ENCODE measurements around the gene RIT2.

RIT2 gene

GRCh38 chr18:42780171-42780570 lies 335.3 kb downstream of the RIT2 start:
- no peak for TF ChIP-seq REST (IDR thresholded peaks at IDR 0.05; ENCODE audit: low read depth)
- no peak for TF ChIP-seq EGR1 (IDR thresholded peaks at IDR 0.05)
- TF ChIP-seq NFIC (IDR thresholded peaks at IDR 0.05) = no peak
- no peak for TF ChIP-seq CREB1 (IDR thresholded peaks at IDR 0.05; ENCODE audit: low read depth)
- TF ChIP-seq EP300 (IDR thresholded peaks at IDR 0.05; ENCODE audit: borderline replicate concordance) = no peak
- TF ChIP-seq USF1 (IDR thresholded peaks at IDR 0.05) = no peak
- TF ChIP-seq ZBTB7A (IDR thresholded peaks at IDR 0.05; ENCODE audit: low read depth) = no peak
- no peak for TF ChIP-seq MAX (IDR thresholded peaks at IDR 0.05)
- TF ChIP-seq CEBPB (IDR thresholded peaks at IDR 0.05) = no peak
- TF ChIP-seq YY1 (IDR thresholded peaks at IDR 0.05; ENCODE audit: low read depth) = no peak
- no peak for TF ChIP-seq FOXM1 (IDR thresholded peaks at IDR 0.05; ENCODE audit: borderline replicate concordance, low read depth)
- TF ChIP-seq RAD21 (IDR thresholded peaks at IDR 0.05; ENCODE audit: low read depth) = no peak

GRCh38 chr18:42778445-42779042 lies 336.9 kb downstream of the RIT2 start:
- no peak for TF ChIP-seq FOXM1 (IDR thresholded peaks at IDR 0.05; ENCODE audit: borderline replicate concordance, low read depth)

- TF ChIP-seq FOXM1 (IDR thresholded peaks at IDR 0.05; ENCODE audit: borderline replicate concordance, low read depth) (no peak), TEAD4 (IDR thresholded peaks at IDR 0.05) (no peak), EP300 (IDR thresholded peaks at IDR 0.05; ENCODE audit: borderline replicate concordance) (no peak), ZBTB7A (IDR thresholded peaks at IDR 0.05; ENCODE audit: low read depth) (no peak), MAX (IDR thresholded peaks at IDR 0.05) (no peak), YY1 (IDR thresholded peaks at IDR 0.05; ENCODE audit: low read depth) (no peak), RAD21 (IDR thresholded peaks at IDR 0.05; ENCODE audit: low read depth) (no peak), CEBPB (IDR thresholded peaks at IDR 0.05) (no peak), CREB1 (IDR thresholded peaks at IDR 0.05; ENCODE audit: low read depth) (no peak), USF1 (IDR thresholded peaks at IDR 0.05) (no peak)
Measured at GRCh38 chr18:42778024-42778423, 337.5 kb downstream of the RIT2 start.

- TF ChIP-seq USF1 (IDR thresholded peaks at IDR 0.05) (no peak), TCF12 (IDR thresholded peaks at IDR 0.05; ENCODE audit: low read depth) (no peak), RAD21 (IDR thresholded peaks at IDR 0.05; ENCODE audit: low read depth) (no peak), TAF1 (IDR thresholded peaks at IDR 0.05; ENCODE audit: low read depth) (no peak), REST (IDR thresholded peaks at IDR 0.05; ENCODE audit: low read depth) (no peak), CREB1 (IDR thresholded peaks at IDR 0.05; ENCODE audit: low read depth) (no peak), EP300 (IDR thresholded peaks at IDR 0.05; ENCODE audit: borderline replicate concordance) (no peak), FOXM1 (IDR thresholded peaks at IDR 0.05; ENCODE audit: borderline replicate concordance, low read depth) (no peak), NFIC (IDR thresholded peaks at IDR 0.05) (no peak), ZBTB7A (IDR thresholded peaks at IDR 0.05; ENCODE audit: low read depth) (no peak), EGR1 (IDR thresholded peaks at IDR 0.05) (no peak), CEBPB (IDR thresholded peaks at IDR 0.05) (no peak), YY1 (IDR thresholded peaks at IDR 0.05; ENCODE audit: low read depth) (no peak), MAX (IDR thresholded peaks at IDR 0.05) (no peak), TEAD4 (IDR thresholded peaks at IDR 0.05) (no peak)
Measured at GRCh38 chr18:42773870-42774269, 341.6 kb downstream of the RIT2 start.

DNA sequence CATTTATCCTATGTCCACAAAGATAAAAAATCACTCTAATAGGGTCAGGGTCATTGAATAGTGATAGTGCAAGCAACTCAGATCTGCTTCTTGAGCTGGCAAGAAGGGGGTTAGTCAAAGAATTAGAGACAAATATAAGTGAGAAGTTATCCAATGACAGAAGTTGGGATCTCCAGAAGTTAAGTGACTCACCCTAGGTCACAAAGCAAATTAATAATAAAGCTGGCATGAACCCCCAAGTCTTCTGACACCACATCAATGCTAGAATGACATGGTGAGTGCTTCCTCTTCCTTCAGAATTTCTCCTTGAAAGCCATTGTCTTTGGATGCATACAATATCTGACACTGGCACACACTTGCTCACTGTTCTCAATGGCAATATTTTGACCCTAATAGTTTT lies 343.5 kb downstream of the RIT2 start:
- TF ChIP-seq EP300 (IDR thresholded peaks at IDR 0.05; ENCODE audit: borderline replicate concordance) (no peak), ZBTB7A (IDR thresholded peaks at IDR 0.05; ENCODE audit: low read depth) (no peak), CREB1 (IDR thresholded peaks at IDR 0.05; ENCODE audit: low read depth) (no peak), MAX (IDR thresholded peaks at IDR 0.05) (no peak), USF1 (IDR thresholded peaks at IDR 0.05) (no peak), TEAD4 (IDR thresholded peaks at IDR 0.05) (no peak), RAD21 (IDR thresholded peaks at IDR 0.05; ENCODE audit: low read depth) (no peak), CEBPB (IDR thresholded peaks at IDR 0.05) (no peak), REST (IDR thresholded peaks at IDR 0.05; ENCODE audit: low read depth) (no peak), NFIC (IDR thresholded peaks at IDR 0.05) (no peak), EGR1 (IDR thresholded peaks at IDR 0.05) (no peak), YY1 (IDR thresholded peaks at IDR 0.05; ENCODE audit: low read depth) (no peak), TAF1 (IDR thresholded peaks at IDR 0.05; ENCODE audit: low read depth) (no peak), TCF12 (IDR thresholded peaks at IDR 0.05; ENCODE audit: low read depth) (no peak)
